Measurements from ENCODE around the gene FXYD6.

DNA sequence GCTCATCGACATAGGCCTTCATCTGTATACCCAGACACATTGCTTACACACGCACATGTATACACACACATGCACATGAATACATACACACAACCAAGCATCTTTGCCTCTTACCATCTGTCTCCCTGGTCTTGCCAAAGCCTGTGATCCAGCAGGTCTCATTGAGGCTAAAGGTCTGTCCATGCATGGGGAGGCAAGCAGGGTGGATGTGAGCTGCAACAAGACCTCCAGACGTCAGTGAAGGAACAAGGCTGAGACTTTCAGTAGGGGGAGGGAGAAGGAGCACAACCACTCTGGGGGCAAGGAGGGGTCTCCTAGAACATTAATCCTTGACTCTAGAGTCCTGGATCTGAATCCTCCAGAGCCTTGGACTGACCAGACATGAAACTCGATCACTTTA lies 29.1 kb upstream of the FXYD6 start:
- TF ChIP-seq GABPA (IDR thresholded peaks at IDR 0.05; ENCODE audit: low read depth) (no peak), CTCF (IDR thresholded peaks at IDR 0.05; ENCODE audit: insufficient read depth, low read length) (no peak), POLR2AphosphoS5 (IDR thresholded peaks at IDR 0.05; ENCODE audit: low read depth) (no peak), SPI1 (IDR thresholded peaks at IDR 0.05; ENCODE audit: borderline replicate concordance, low read depth) (no peak)
- TF ChIP-seq, protein P1, sequence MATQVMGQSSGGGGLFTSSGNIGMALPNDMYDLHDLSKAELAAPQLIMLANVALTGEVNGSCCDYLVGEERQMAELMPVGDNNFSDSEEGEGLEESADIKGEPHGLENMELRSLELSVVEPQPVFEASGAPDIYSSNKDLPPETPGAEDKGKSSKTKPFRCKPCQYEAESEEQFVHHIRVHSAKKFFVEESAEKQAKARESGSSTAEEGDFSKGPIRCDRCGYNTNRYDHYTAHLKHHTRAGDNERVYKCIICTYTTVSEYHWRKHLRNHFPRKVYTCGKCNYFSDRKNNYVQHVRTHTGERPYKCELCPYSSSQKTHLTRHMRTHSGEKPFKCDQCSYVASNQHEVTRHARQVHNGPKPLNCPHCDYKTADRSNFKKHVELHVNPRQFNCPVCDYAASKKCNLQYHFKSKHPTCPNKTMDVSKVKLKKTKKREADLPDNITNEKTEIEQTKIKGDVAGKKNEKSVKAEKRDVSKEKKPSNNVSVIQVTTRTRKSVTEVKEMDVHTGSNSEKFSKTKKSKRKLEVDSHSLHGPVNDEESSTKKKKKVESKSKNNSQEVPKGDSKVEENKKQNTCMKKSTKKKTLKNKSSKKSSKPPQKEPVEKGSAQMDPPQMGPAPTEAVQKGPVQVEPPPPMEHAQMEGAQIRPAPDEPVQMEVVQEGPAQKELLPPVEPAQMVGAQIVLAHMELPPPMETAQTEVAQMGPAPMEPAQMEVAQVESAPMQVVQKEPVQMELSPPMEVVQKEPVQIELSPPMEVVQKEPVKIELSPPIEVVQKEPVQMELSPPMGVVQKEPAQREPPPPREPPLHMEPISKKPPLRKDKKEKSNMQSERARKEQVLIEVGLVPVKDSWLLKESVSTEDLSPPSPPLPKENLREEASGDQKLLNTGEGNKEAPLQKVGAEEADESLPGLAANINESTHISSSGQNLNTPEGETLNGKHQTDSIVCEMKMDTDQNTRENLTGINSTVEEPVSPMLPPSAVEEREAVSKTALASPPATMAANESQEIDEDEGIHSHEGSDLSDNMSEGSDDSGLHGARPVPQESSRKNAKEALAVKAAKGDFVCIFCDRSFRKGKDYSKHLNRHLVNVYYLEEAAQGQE (IDR thresholded peaks at IDR 0.05; ENCODE audit: insufficient replicate concordance, low read depth) = no peak
